Epithelial cell of proximal tubule (primary cell): ENCODE measurements around the gene NUCB2. TPM values are rescaled to one million over a fixed set of nuclear protein-coding genes. Genes with fewer than 3 reads are reported as not detected.
"Not testable (repeated sequence)": the region's sequence is repeated elsewhere in the genome, so short reads cannot be mapped to it uniquely, and the experiment has no call there.

Source experiments
- DNase-seq: peaks from one replicate; pipeline ENCODE4 v3.0.0-alpha.2; 2011; ENCODE audit warnings: low read depth
- H3K4me3 ChIP-seq: 2 replicates; pipeline ENCODE4 v1.5.1; 2011; ENCODE audit warnings: low read depth, mild to moderate bottlenecking, low read length
- total RNA-seq: library from RNA; depleted of rRNA; stranded (reverse); fragments of >200 nt; gene quantifications from 2 replicates; pipeline ENCODE4 v1.2.3, GENCODE V29; 2015
- TF ChIP-seq, protein P1 (sequence below): conservative IDR thresholded peaks from 2 replicates; pipeline ENCODE4 v1.5.1; 2012; ENCODE audit warnings: low read depth, mild to moderate bottlenecking, low read length

The NUCB2 gene
- 22.0 and 31.5 TPM in 2 replicates for total RNA-seq

DNA sequence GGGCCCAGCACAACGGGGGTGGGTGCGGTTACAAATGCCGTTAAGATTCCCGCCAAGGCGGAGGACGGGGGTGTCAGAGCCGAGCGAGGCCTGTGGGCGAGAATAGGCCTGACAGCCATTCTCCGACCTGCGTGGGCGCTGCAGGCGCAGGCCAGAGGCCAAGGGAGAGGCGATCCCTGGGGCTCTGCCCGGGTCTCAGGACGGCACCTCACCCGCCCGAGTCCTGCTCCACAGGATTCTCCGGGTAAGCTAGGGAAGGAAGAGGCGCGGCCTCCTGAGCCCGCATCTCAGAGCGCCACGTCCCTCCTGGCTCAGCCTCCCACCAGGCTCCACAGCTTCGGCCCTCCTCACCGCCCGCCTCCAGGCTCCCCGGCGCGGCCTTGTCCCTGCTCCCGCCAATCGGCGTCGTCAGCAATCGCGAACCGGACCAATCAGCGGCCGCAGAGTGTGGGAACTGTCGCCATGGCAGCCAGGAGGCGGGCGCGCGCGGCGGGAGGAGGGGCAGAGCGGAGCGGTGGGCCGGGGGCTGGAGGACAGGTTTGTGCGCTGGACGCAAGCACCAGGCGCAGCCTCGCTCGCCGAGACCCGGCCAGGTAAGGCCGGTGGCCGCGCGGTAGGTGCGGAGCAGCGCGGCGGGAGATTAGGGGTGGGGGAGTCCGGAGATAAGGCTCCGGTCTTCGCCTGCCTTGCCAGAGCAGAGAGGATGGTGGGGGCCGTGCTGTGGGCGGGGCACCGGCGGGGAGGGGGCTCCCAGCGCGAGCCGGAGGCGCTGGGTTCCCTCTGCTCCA is at the start of gene NUCB2:
TSS of gene NUCB2 (plus strand) at position 504 of the 788 bp plus-strand sequence. CDS start 18,585 bp downstream, outside the sequence.
- TF ChIP-seq, protein P1, sequence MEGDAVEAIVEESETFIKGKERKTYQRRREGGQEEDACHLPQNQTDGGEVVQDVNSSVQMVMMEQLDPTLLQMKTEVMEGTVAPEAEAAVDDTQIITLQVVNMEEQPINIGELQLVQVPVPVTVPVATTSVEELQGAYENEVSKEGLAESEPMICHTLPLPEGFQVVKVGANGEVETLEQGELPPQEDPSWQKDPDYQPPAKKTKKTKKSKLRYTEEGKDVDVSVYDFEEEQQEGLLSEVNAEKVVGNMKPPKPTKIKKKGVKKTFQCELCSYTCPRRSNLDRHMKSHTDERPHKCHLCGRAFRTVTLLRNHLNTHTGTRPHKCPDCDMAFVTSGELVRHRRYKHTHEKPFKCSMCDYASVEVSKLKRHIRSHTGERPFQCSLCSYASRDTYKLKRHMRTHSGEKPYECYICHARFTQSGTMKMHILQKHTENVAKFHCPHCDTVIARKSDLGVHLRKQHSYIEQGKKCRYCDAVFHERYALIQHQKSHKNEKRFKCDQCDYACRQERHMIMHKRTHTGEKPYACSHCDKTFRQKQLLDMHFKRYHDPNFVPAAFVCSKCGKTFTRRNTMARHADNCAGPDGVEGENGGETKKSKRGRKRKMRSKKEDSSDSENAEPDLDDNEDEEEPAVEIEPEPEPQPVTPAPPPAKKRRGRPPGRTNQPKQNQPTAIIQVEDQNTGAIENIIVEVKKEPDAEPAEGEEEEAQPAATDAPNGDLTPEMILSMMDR: no peak
- DNase-seq: peak; percentile 27
- peak within 1 kb of the TSS; percentile 89 for H3K4me3 ChIP-seq

DNA sequence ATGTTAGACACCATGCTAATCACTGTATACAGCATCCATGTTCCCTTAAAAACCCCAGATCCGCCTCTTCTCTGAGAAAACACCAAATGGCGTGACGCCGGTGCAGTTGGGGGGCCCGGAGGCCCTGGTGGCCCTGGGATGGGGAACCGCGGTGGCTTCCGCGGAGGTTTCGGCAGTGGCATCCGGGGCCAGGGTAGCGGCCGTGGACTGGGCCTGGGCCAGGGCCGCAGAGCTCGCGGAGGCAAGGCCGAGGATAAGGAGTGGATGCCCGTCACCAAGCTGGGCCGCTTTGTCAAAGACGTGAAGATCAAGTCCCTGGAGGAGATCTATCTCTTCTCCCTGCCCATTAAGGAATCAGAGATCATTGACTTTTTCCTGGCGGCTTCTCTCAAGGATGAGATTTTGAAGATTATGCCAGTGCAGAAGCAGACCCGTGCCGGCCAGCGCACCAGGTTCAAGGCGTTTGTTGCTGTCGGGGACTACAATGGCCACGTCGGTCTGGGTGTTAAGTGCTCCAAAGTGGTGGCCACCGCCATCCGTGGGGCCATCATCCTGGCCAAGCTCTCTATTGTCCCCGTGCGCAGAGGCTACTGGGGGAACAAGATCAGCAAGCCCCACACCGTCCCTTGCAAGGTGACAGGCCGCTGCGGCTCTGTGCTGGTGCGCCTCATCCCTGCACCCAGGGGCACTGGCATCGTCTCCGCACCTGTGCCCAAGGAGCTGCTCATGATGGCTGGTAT is 48.2 kb upstream of the NUCB2 start:
- H3K4me3 ChIP-seq: not testable (repeated sequence)

DNA sequence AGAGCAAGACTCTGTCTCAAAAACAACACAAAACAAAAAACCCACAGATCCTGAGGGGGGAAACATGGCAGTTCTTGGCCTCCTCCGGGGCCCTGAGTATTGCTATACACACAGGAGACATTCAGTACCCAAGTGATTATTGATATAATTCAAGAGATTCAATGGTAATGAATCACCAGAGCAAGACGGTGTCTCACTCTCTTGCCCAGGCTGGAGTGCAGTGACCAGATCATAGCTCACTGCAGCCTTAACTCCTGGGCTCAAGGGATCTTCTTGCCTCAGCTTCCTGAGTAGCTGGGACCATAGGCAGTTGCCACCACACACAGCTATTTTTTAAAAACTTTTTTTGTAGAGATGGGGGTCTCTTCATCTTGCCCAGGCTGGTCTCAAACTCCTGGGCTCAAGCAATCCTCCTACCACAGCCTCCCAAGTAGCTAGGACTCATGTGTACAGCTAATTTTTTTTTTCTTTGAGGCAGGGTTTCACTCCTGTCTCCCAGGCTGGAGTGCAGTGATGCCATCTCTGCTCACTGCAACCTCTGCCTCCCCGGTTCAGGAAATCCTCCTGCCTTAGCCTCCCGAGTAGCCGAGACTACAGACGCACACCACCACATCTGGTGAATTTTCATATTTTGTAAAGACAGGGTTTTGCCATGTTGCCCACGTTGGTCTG is 46.9 kb upstream of the NUCB2 start:
- no peak for DNase-seq
- TF ChIP-seq, protein P1: no peak

More for the DNA sequence above, 48.2 kb upstream of the NUCB2 start:
- DNase-seq: not testable (repeated sequence)

DNA sequence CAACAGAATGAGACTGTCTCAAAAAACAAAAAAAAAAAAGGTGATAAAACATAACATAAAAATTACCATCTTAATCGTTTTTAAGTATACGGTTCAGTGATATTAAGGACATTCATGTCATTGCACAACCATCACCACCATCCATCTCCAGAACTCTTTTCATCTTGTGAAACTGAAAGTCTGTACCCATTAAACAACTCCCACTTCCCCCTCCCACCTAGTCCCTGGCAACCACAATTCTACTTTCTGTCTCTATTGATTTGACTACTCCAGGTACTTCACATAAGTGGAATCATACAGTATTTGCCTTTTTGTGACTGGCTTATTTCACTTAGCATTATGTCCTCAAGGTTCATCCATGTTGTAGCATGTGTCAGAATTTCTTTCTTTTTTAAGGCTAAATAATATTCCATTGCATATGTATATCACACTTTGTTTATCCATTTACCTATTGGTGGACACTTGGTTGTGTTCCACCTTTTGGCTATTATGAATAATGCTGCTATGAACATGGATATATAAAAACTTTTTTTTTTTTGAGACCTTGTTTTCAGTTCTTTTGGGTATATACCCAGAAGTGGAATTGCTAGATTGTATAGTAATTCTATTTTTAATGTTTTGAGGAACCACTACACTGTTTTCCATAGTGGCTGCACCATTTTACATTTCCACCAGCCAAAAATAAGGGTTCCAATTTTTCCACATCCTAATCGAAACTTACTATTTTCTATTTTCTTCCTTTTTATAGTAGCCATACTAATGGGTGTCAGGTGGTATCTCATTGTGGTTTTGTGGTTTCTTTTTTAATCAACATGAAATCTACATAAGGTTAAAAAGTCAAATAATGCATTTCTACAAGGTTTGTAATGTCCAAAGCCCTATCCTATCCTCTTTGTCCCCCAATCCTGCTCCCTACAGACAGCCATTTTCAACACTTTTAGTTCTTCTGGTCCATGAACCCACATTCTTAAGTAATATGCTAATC is 45.4 kb upstream of the NUCB2 start:
- H3K4me3 ChIP-seq: no peak overlapping the region
- TF ChIP-seq, protein P1: no peak
- DNase-seq: no peak

More for the DNA sequence above, 46.9 kb upstream of the NUCB2 start:
- no peak overlapping the region for H3K4me3 ChIP-seq

DNA sequence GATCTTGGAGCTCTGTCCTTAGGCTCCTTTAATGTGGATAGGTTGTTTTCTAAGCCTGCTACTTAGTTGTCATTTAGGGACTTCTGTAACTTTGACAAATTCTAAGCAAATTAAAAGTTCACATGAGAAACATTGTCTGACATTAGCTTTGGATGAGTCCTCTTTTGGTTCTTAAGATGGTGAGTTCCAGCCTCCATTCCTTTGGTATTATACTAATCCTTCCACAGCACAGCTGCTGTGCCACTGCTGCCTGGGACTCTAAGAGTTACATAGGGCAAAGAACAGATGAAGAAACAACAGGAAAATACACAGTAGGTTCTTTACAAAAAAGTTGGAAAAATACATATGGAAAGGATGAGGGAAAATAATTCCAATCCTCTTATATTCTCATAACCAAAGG is 43.4 kb upstream of the NUCB2 start:
- no peak for DNase-seq
- TF ChIP-seq, protein P1: no peak
- H3K4me3 ChIP-seq: no peak overlapping the region

DNA sequence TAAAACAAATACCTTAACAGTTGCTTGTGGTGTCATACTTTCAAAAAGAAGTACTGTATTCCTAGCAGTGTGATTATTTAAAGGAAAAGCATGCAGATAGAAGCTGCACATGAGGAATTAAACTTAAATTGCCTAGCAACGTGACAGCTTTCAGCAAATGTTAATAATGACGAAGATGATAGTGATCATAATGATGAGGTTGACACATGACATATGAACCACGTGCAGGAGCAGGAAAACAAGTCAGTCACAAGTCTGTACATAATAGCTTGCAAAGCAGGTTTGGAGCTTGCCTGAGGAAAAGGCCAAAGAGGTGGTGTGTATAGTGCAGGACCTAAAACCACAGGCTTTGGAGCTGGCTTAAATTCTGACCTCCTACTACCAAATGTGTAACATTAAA is 38.2 kb upstream of the NUCB2 start:
- TF ChIP-seq, protein P1: no peak
- H3K4me3 ChIP-seq: no peak overlapping the region
- no peak for DNase-seq

DNA sequence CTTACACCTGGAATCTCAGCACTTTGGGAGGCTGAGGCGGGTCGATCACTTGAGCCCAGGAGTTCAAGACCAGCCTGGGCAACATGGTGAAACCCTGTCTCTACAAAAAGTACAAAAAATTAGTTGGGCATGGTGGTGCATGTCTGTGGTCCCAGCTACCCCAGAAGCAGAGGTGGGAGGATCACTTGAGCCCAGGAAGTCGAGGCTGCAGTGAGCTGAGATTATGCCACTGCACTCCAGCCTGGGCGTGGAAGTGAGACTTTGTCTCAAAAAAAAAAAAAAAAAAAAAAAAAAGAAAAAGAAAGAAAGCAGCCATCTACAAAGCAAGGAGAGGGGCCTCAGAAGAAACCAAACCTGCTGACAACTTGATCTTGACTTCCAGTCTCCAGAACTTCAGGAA is 36.6 kb upstream of the NUCB2 start:
- H3K4me3 ChIP-seq, DNase-seq: not testable (repeated sequence)
